Uterus (tissue), 4 donors: ENCODE results near the gene CPE. TPM values are rescaled to one million over a fixed set of nuclear protein-coding genes. Genes with fewer than 3 reads are reported as not detected.

ENCODE experiments used
- DNase-seq, 2 donors: peaks; one replicate each; pipeline ENCODE4 v3.0.0-alpha.2; 2019 to 2020
- H3K27ac ChIP-seq, 2 donors: fragments of 200-600 bp; sonication (generic); 1 replicate in 1 of 2; 2 replicates in 1 of 2; pipeline ENCODE4 v1.5.1; 2016 to 2018
- H3K27me3 ChIP-seq, 2 donors: fragments of 200-600 bp; sonication (generic); one replicate each; pipeline ENCODE4 v1.5.1; 2018 to 2019; ENCODE audit warnings: control low read depth in 1 of 2
- H3K36me3 ChIP-seq, 2 donors: fragments of 200-600 bp; sonication (generic); one replicate each; pipeline ENCODE4 v1.5.1; 2019; ENCODE audit warnings: control low read depth in 1 of 2
- H3K4me1 ChIP-seq, 2 donors: fragments of 200-600 bp; sonication (generic); one replicate each; pipeline ENCODE4 v1.5.1; 2018 to 2019; ENCODE audit warnings: control low read depth in 1 of 2
- H3K4me3 ChIP-seq, 2 donors: fragments of 200-600 bp; sonication (generic); 1 replicate in 1 of 2; 2 replicates in 1 of 2; pipeline ENCODE4 v1.5.1; 2018 to 2019; ENCODE audit warnings: mild to moderate bottlenecking in 1 of 2
- H3K9me3 ChIP-seq, 2 donors: fragments of 200-600 bp; sonication (generic); one replicate each; pipeline ENCODE4 v1.5.1; 2019; ENCODE audit warnings: control low read depth in 1 of 2
- CTCF ChIP-seq, 4 experiments: fragments of 200-600 bp in 2 of 4; fragments of 450-650 bp in 2 of 4; sonication (generic) in 2 of 4; IDR thresholded peaks; one replicate each; pipeline ENCODE4 v1.5.1; 2016 to 2019; ENCODE audit warnings: antibody characterized with exemption in 4 of 4, mild to moderate bottlenecking in 2 of 4, moderate library complexity in 1 of 4
- POLR2A ChIP-seq, 2 donors: fragments of 450-650 bp; IDR thresholded peaks; one replicate each; pipeline ENCODE4 v1.6.1; 2016; ENCODE audit warnings: antibody characterized with exemption in 2 of 2, mild to moderate bottlenecking in 1 of 2, moderate library complexity in 1 of 2
- intact Hi-C: fragments of 100-400 bp; cut with DNase I; formaldehyde crosslinking; loops from one replicate; pipeline ENCODE4 v1.15.1; 2023; ENCODE audit warnings: low total_unique reads
- total RNA-seq, 4 donors: library from RNA; depleted of rRNA in 3 of 4; stranded (reverse); fragments of >200 nt in 3 of 4; gene quantifications; one replicate each; pipeline versions ENCODE4 v1.1.0 to v1.2.4, GENCODE V29; 2014 to 2023
- donor health status: DM: yes; HTN: yes; CAD: no.

CPE gene
- total RNA-seq, 4 donors from 2014 or later: 85.0 to 395 (median 129) TPM

GRCh38 chr4:165367040-165367439, 11.8 kb upstream of the CPE start:
- no peak for DNase-seq
- H3K9me3 ChIP-seq: no peaks in the 10 kb centered on the region
- H3K27me3 ChIP-seq: no peaks in the 10 kb centered on the region
- H3K36me3 ChIP-seq: no peaks in the 10 kb centered on the region
- no peak overlapping the region for H3K4me3 ChIP-seq
- TF ChIP-seq CTCF (IDR thresholded peaks at IDR 0.05): no peak
- no peak for TF ChIP-seq POLR2A (IDR thresholded peaks at IDR 0.05)
- H3K4me1 ChIP-seq: no peaks in the 10 kb centered on the region
- H3K27ac ChIP-seq: no peak overlapping the region
- intact Hi-C loops: no loop called here

- Histone ChIP-seq H3K9me3 (no peaks in the 10 kb centered on the region), H3K36me3 (no peaks in the 10 kb centered on the region), H3K27me3 (no peaks in the 10 kb centered on the region), H3K4me3 (no peak overlapping the region), H3K27ac (no peak overlapping the region), H3K4me1 (no peaks in the 10 kb centered on the region)
- DNase-seq: no peak
- TF ChIP-seq CTCF (IDR thresholded peaks at IDR 0.05) (no peak), POLR2A (IDR thresholded peaks at IDR 0.05) (no peak)
- intact Hi-C loops: no loop called here
Observed at GRCh38 chr4:165368114-165368513, 10.7 kb upstream of the CPE start.

- H3K4me1 ChIP-seq: no peaks in the 10 kb centered on the region
- DNase-seq: no peak
- no peaks in the 10 kb centered on the region for H3K36me3 ChIP-seq
- no peaks in the 10 kb centered on the region for H3K9me3 ChIP-seq
- TF ChIP-seq CTCF (IDR thresholded peaks at IDR 0.05): no peak
- H3K4me3 ChIP-seq: no peak overlapping the region
- no peaks in the 10 kb centered on the region for H3K27me3 ChIP-seq
- intact Hi-C loops: no loop called here
- H3K27ac ChIP-seq: no peak overlapping the region
Observed at GRCh38 chr4:165368567-165368966, 10.2 kb upstream of the CPE start.

GRCh38 chr4:165369522-165369921, 9.3 kb upstream of the CPE start:
- TF ChIP-seq CTCF (IDR thresholded peaks at IDR 0.05) (no peak), POLR2A (IDR thresholded peaks at IDR 0.05) (no peak)
- Histone ChIP-seq H3K36me3 (no peaks in the 10 kb centered on the region), H3K27me3 (no peaks in the 10 kb centered on the region), H3K27ac (no peak overlapping the region), H3K4me1 (no peaks in the 10 kb centered on the region), H3K4me3 (no peak overlapping the region), H3K9me3 (peaks cover 0 to under 1% of the 10 kb centered on the region in 2 donors)
- intact Hi-C loops: no loop called here
- no peak for DNase-seq

GRCh38 chr4:165370530-165370929, 8.3 kb upstream of the CPE start:
- no peak overlapping the region for H3K4me3 ChIP-seq
- no peaks in the 10 kb centered on the region for H3K36me3 ChIP-seq
- no peaks in the 10 kb centered on the region for H3K27me3 ChIP-seq
- DNase-seq: no peak
- no peaks in the 10 kb centered on the region for H3K4me1 ChIP-seq
- H3K9me3 ChIP-seq: peaks cover 0 to 5% of the 10 kb centered on the region in 2 donors
- intact Hi-C loops: no loop called here
- TF ChIP-seq POLR2A (IDR thresholded peaks at IDR 0.05) (no peak), CTCF (IDR thresholded peaks at IDR 0.05) (no peak)
- H3K27ac ChIP-seq: no peak overlapping the region
